ENCODE measurements around the gene GOLGA8A.
A peak's percentile ranks its signal among the peaks of the same experiment; 100 is the strongest.

Gene GOLGA8A

DNA sequence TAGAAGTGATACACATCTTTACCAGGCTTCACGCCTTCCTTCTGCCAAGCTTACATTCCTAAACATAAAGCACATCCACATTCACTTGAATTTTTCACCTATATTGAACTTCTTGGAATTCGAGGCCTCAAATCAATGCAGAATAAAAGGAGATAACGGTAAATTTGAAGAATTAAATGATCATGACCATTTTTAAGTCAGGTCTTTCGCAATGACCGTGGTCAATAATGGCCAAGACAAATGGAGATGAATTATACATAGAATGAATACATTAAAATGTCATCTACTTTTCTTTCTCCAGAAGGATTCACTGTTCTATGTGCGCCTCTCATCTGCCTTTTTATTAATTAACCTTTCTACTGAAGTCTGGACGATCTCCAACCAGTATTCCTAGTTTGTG, 5.3 kb upstream of the GOLGA8A start:
- Histone ChIP-seq H3K27me3 (ENCODE audit: insufficient read depth, poor library complexity, severe bottlenecking) (no peaks in the 10 kb centered on the region), H3K27ac (replicated peaks) (no peak overlapping the region), H3K4me3 (replicated peaks; ENCODE audit: insufficient read depth, low read length) (no peak overlapping the region)
- TF ChIP-seq POLR2AphosphoS5 (IDR thresholded peaks at IDR 0.05; ENCODE audit: low read depth) (no peak), REST (IDR thresholded peaks at IDR 0.05; ENCODE audit: insufficient replicate concordance, low read depth) (no peak), GABPA (IDR thresholded peaks at IDR 0.05; ENCODE audit: low read depth) (no peak), CTCF (IDR thresholded peaks at IDR 0.05; ENCODE audit: insufficient read depth, low read length) (no peak), SPI1 (IDR thresholded peaks at IDR 0.05; ENCODE audit: borderline replicate concordance, low read depth) (no peak)
- no peak for DNase-seq (ENCODE audit: low read depth in 1 of 2, low spot score in 1 of 2)

GRCh38 chr15:34439878-34440277, 2.3 kb upstream of the GOLGA8A start:
- no peaks in the 10 kb centered on the region for H3K27me3 ChIP-seq (ENCODE audit: insufficient read depth, poor library complexity, severe bottlenecking)
- no peak for DNase-seq (ENCODE audit: low read depth in 1 of 2, low spot score in 1 of 2)
- H3K27ac ChIP-seq (replicated peaks): no peak overlapping the region
- no peak for TF ChIP-seq POLR2AphosphoS5 (IDR thresholded peaks at IDR 0.05; ENCODE audit: low read depth)
- no peak for TF ChIP-seq SPI1 (IDR thresholded peaks at IDR 0.05; ENCODE audit: borderline replicate concordance, low read depth)
- TF ChIP-seq GABPA (IDR thresholded peaks at IDR 0.05; ENCODE audit: low read depth): no peak
- no peak for TF ChIP-seq REST (IDR thresholded peaks at IDR 0.05; ENCODE audit: insufficient replicate concordance, low read depth)
- no peak for TF ChIP-seq CTCF (IDR thresholded peaks at IDR 0.05; ENCODE audit: insufficient read depth, low read length)
- no peak overlapping the region for H3K4me3 ChIP-seq (replicated peaks; ENCODE audit: insufficient read depth, low read length)

DNA sequence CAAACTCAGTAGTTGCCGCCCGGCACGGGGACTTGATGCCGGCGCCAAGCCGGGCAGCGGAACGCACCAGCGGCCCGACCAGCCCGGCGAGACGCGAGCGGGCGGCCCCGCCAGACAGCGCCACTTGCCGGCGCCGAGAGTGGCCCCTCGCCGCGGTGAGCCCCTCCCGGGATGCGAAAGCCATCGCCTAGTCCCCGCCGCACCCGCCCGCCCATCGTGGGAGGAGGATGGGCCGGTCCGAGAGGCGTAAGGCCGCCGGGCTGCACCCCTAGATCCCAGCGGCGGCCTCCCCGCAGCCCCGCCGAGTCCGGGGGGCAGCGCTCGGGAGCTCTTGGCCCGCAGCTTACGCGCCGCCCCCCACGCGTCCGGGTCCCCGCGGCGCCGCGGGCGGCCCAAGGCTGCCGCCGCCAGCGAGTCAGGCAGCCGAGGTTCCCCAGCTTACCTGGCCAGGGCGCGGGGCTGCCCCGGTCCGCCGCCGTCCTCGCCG, 609 bp downstream of the GOLGA8A start:
- TF ChIP-seq REST (IDR thresholded peaks at IDR 0.05; ENCODE audit: insufficient replicate concordance, low read depth) (no peak), GABPA (IDR thresholded peaks at IDR 0.05; ENCODE audit: low read depth) (no peak), POLR2AphosphoS5 (IDR thresholded peaks at IDR 0.05; ENCODE audit: low read depth) (no peak)
- peak in 1 of 2 experiments; percentile 24 for DNase-seq (ENCODE audit: low read depth in 1 of 2, low spot score in 1 of 2)
- Histone ChIP-seq H3K4me3 (replicated peaks; ENCODE audit: insufficient read depth, low read length) (peak overlapping the region; percentile 57), H3K27me3 (ENCODE audit: insufficient read depth, poor library complexity, severe bottlenecking) (no peaks in the 10 kb centered on the region), H3K27ac (replicated peaks) (no peak overlapping the region)
